HG03571 (cell line): ENCODE results near the gene NR2F1-AS1.

Source experiments
- ATAC-seq: cut with Tn5 transposase; IDR thresholded peaks from one replicate; pipeline ENCODE4 v1.9.1; 2021; ENCODE audit not compliant: unreplicated experiment

The NR2F1-AS1 gene

GRCh38 chr5:93603793-93604643 is 23.0 kb upstream of the NR2F1-AS1 start:
- ATAC-seq, result no peak

- no peak for ATAC-seq
These were observed 22.2 kb upstream of the NR2F1-AS1 start for GRCh38 chr5:93603078-93603792.

DNA sequence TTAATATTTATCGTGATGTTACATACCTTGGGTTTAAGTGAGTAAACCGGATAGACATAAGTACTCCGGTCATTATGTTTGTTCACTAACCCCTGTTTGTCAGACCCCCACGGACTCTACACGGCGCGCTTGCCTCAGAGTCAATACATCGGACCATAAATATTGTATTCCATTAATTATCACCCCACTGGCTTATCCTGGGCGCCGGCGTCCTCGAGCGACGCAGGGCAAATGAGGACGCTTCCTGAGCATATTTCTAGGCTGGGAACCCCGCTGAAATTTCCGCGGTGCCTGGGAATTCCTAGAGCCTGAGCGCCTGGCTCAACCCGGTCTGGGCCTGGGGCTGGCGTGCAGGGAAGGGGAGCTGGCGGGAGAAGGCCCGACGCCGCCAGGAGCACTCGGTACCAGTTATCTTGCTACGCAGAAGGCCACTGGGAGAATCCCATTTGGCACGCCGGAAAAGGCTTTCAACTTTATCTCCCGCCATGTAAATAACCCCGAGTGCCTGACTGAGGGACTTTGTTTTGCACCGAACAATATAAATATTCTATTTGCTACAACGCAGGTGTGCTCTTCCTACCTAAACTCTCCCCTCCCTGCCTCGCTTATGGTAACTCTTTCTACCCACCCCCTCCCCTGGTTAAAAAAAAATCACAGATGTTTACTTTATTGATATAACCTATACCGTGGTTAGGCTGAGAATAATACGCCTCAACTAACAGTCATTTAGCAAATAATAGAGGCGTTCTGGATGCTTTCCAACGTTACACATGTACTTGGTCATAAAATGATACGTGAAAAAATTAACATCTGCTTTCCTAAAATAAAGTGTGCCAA is 21.4 kb upstream of the NR2F1-AS1 start:
- ATAC-seq, result no peak

GRCh38 chr5:93601802-93602155 is 20.8 kb upstream of the NR2F1-AS1 start:
- no peak for ATAC-seq

GRCh38 chr5:93601071-93601801 is 20.2 kb upstream of the NR2F1-AS1 start:
- ATAC-seq, result no peak

DNA sequence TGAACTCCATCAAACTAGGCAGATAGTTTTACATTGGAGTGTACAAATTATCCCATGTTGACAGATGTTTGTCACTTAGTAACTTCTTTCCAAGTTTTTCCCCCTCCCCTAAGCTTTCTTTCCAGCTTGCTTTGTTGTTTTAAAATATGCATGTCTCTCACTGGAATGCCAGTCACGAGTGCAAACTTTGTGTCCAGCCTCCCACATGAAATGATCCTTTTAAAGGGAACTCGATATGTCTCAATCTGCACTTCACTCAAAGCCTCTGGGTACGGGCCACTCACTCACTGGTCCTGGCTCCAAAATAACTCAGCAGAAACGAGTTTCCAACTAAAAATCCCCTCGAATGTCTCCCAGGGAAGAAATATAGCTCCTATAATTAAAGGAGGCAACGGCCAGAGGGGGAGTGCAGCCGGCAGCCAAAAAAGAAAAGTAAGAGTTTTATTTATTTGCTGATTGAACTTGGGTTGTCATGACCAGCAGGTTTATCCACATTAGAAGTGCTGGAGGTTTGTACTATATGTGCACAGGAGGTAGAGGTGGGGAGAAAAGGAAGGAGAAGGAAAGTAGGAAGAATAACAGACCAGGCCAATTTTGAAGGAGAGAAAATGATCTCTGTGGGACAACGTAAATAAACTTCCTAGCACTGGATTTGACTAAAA is 19.5 kb upstream of the NR2F1-AS1 start:
- ATAC-seq, result no peak

DNA sequence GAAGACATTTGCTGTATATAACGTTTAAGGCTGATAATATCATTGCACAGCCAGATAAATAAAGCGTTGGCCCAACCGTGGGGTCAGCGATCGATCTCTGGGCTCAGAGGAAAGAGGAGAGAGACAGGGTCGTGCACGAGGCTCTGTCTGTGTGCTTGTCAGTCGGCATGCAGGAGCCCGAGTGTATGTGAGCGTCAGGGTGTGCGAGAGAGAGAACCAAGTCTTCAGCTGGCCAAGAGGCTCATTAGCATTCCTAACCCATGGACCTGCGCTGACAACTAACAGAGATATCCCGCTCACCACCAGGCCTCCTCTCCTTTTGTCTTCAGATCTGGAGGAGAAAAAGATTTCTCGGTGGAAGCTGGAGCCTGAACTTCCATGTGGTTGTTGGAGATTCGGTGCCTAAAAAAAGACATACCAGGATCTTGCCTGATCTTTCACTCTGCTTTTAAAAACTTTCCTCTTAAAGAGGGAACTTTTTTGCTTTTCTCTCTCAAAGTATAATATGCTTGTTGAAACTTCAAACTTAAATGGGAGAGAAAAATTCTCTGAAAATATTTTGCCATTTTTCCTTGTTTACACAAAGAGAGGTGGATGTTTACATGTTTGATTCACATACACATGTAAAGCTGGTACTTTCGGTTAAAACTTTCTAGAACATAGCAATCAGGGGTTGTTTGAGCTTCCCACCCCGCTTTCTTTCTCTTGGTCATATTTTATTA is 18.5 kb upstream of the NR2F1-AS1 start:
- ATAC-seq, result no peak

DNA sequence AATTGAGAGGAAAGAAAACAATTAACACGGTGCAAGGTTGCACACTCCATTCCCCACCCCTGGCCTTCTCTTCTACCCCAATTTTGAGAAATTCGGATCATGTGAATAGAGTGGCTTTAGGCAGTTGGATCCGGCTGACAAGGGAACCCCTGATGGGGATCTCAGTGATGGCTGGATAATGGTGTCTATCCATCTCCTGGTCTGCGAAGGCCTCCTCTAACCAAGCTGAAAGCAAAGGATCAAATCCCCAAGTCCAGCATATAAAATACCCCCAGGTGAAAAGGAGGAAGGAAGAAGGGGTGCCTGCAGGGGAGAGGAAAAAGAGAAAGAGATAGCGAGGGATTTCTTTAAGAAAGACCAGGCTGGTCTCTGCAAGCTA is 18.0 kb upstream of the NR2F1-AS1 start:
- ATAC-seq, result no peak

- no peak for ATAC-seq
These were observed 17.3 kb upstream of the NR2F1-AS1 start for GRCh38 chr5:93598091-93599000.

DNA sequence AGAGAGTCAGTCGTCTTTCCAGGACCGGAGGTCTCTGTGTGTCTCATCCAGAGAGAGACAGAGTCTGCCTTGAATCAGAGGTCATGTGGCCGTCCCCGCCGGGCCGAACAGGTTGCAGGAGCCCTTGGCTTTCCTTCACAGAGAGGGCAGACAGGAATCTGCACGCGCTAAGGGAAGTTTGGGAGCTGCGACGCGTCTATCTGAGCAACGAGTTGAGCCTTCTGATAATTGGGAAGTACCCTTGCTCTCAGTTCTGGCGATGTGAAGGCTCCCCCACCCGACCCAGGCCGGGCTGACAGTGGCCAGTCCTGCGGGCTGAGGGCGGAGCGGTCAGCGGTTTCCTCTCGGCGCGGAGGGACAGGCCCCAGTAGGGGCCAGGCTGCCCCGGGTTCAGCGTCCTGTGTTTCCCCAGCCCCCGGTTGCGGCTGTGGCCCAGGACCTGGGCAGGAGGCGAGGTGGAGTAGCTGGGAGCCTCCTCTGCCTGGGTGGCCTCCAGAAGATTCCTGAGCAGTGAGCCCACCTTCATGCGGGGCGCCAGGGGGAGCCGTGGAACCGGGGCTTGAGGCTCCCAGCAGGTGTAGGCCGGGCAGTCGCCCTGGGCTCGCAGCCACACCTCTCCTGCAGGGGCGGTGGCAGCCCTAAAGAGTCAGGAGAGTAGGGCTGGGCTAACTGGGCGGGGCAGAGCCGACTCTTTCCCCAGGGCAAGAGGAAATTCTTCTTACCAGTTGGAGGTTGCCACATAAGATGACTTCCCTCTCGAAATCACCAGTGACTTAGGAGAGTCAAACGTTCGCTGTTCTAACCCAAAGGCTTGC is 15.9 kb upstream of the NR2F1-AS1 start:
- ATAC-seq, result no peak

DNA sequence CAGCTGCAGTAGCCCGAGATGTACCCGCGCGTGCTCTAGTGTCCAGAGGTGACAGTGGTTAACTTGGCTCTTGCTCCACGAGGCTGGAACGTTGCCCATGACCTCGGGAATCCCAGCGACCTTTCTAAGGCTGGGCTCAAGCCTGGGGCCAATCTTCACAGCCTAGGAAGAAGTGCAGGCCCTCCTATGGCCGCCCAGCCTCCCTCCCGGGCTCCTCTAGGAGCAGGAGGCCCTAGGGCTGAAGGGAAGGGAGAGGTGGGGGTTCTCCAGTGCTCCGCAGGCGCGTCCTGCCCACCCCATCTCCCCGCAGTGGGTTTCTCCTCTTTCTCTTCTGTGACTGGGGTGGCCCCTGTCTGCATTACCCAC is 15.3 kb upstream of the NR2F1-AS1 start:
- no peak for ATAC-seq

DNA sequence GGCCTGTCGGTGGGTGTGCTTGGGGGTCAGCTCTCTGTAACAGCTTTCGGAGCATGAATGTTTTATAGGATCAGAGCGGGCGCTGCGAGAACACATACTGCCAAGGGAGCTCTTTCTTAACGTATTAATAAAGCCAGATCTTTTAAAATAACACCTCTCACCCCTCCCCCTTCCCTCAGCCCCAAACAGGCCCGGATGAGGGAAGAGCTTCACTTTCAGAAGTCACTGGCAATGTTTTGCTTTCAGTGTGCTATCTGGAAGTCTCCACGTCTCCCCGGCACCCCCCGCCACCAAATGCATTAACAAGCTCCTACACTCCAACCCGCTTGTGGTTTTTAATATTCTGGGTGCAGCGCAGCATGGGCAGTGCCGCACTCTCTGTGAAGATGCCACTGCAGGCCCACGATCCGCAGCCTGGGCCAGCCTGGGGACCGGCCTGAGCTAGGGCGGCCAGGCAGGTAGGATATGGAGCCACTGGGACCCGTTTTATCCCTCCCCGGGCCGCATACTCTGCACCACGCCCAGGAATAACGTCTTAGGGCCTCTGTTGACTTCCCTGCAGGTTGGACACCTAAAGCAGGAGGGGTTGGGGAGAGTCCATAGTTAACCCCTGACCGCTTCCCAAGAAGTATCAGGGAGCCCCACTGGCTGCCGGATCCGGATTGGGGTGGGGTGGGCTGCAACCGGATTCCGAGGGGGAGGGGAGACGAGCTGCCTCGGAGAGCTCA is 14.6 kb upstream of the NR2F1-AS1 start:
- no peak for ATAC-seq

- ATAC-seq, result no peak
These were observed 13.8 kb upstream of the NR2F1-AS1 start for GRCh38 chr5:93594591-93595419.

DNA sequence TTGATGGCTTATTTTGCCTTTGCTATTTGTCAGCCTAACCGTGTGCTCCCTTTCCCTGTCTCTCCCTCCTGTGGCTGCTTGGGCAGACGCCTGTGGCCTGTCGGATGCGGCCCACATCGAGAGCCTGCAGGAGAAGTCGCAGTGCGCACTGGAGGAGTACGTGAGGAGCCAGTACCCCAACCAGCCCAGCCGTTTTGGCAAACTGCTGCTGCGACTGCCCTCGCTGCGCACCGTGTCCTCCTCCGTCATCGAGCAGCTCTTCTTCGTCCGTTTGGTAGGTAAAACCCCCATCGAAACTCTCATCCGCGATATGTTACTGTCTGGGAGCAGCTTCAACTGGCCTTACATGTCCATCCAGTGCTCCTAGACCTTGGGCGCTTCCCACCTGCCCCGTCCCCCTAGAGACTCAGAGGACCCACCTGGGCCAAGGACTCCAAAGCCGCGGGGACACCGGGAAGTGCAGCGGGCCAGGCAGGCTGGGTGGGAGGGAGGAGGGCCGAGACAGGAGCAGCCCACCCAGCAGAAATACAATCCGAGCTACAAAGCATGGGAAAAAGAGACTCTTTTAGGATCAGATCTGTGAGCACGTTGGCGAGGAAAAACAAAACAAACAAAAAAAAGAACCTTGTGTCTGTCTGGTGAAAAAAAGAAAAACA is 12.6 kb upstream of the NR2F1-AS1 start:
- ATAC-seq, result no peak

DNA sequence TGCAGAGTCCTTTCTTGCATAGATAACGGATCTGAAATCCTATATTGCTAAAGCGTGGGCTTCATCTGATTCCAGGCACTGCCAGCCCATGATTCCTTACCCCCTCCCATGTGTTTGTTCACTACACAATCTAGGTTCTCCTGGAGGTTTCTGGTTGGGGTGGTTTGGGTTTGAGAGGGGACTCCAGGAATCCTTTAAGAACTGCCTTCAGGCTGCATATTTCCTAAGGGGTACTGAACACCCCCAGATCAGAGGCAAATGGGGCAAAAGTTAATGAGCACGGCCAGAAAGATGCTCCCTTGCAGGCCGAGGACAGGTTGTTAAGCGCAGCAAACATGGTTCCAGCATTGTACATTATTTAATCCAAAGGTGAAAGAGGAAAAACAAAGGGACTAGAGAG is 11.9 kb upstream of the NR2F1-AS1 start:
- ATAC-seq, result no peak
